GM12891 (cell line): ENCODE results near the gene TPO.

ENCODE experiments used
- PAX5 ChIP-seq: IDR thresholded peaks from 2 replicates; pipeline ENCODE4 v1.6.1; 2011; ENCODE audit warnings: low read length, moderate library complexity, mild to moderate bottlenecking; ENCODE audit not compliant: insufficient read depth, severe bottlenecking
- POLR2A ChIP-seq: IDR thresholded peaks from 2 replicates; pipeline ENCODE4 v1.6.1; 2011; ENCODE audit warnings: low read depth, low read length, control low read depth
- POLR2AphosphoS5 ChIP-seq: IDR thresholded peaks from 2 replicates; pipeline ENCODE4 v1.6.1; 2011; ENCODE audit warnings: low read depth, low read length, control low read depth
- POU2F2 ChIP-seq: IDR thresholded peaks from 2 replicates; pipeline ENCODE4 v1.6.1; 2011; ENCODE audit warnings: low read depth, mild to moderate bottlenecking, control low read depth, low read length, moderate library complexity
- SPI1 ChIP-seq: IDR thresholded peaks from 2 replicates; pipeline ENCODE4 v1.6.1; 2011; ENCODE audit warnings: low read depth, low read length, control low read depth

DNA sequence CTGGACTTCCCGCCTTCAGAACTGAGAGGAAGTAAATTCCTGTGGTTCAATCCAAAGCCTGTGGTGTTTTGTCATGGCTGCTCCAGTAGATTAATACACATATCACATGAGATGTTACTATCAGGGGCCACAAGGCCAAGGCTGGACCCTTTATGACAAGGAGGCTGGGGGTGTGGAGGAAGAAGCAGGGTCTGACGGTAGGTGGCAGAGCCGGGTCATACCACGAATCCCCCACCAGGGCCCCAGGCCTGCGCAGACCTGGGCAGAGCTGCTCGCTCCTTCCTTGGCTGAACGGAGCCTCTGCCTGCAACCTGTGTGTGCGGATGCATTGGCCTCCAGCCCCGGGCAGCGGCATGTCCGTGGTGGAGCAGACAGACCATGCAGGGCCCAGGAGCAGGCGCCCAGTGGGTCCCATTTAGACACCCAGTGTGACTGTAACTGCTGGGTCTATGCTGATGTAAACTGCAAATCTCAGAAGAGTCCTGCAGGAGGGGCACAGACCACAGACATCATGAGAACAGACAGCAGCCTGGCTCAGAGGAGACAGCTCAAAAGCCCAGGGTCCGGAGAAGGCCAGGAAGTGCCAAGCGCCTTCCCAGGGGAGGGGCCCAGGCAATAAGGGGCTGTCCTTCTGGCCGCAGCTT, 175.8 kb downstream of the TPO start:
- no peak for TF ChIP-seq POLR2A
- TF ChIP-seq POLR2AphosphoS5: no peak
- TF ChIP-seq PAX5: no peak
- TF ChIP-seq POU2F2: no peak
- no peak for TF ChIP-seq SPI1
